Gastroesophageal sphincter (tissue), 4 donors: ENCODE measurements around the gene LYZL2. TPM values are rescaled to one million over a fixed set of nuclear protein-coding genes. Genes with fewer than 3 reads are reported as not detected.
"Not testable (repeated sequence)": the region's sequence is repeated elsewhere in the genome, so short reads cannot be mapped to it uniquely, and the experiment has no call there.

ENCODE experiments used
- ATAC-seq: fragments of 150-250 bp; one replicate; pipeline ENCODE4 v1.9.1; 2016; ENCODE audit warnings: mild to moderate bottlenecking, moderate library complexity
- H3K27ac ChIP-seq, 4 donors: fragments of 200-600 bp; sonication (generic) in 3 of 4; 1 replicate in 3 of 4; 2 replicates in 1 of 4; pipeline ENCODE4 v1.5.1; 2016 to 2019
- H3K27me3 ChIP-seq: fragments of 200-600 bp; sonication (generic); one replicate; pipeline ENCODE4 v1.5.1; 2019
- H3K36me3 ChIP-seq, 2 donors: fragments of 200-600 bp; sonication (generic); one replicate each; pipeline ENCODE4 v1.5.1; 2019; ENCODE audit warnings: control low read depth in 1 of 2
- H3K4me1 ChIP-seq, 3 donors: fragments of 200-600 bp; sonication (generic); 1 replicate in 2 of 3; 2 replicates in 1 of 3; pipeline ENCODE4 v1.5.1; 2016 to 2019; ENCODE audit warnings: control low read depth in 2 of 3
- H3K4me3 ChIP-seq, 2 donors: fragments of 200-600 bp; sonication (generic); one replicate each; pipeline ENCODE4 v1.5.1; 2019; ENCODE audit warnings: mild to moderate bottlenecking in 1 of 2, moderate library complexity in 1 of 2
- H3K9me3 ChIP-seq, 3 donors: fragments of 200-600 bp; sonication (generic); one replicate each; pipeline ENCODE4 v1.5.1; 2017 to 2019; ENCODE audit warnings: control low read depth in 2 of 3
- EP300 ChIP-seq: sonication (generic); formaldehyde crosslinking; IDR thresholded peaks from one replicate; pipeline ENCODE4 v1.6.1; 2017; ENCODE audit warnings: antibody characterized with exemption, mild to moderate bottlenecking
- POLR2A ChIP-seq, 2 donors: fragments of 450-650 bp; IDR thresholded peaks; one replicate each; pipeline ENCODE4 v1.6.1; 2017; ENCODE audit warnings: antibody characterized with exemption in 2 of 2, mild to moderate bottlenecking in 2 of 2, moderate library complexity in 1 of 2
- POLR2AphosphoS5 ChIP-seq: sonication (generic); formaldehyde crosslinking; IDR thresholded peaks from one replicate; pipeline ENCODE4 v1.6.1; 2017; ENCODE audit warnings: antibody characterized with exemption
- WGBS, 2 donors: methylation state at CpG; one replicate each; pipeline ENCODE4 v1.1.5; 2018; ENCODE audit warnings: low coverage in 1 of 2; 5-methylcytosine and 5-hydroxymethylcytosine counted together
- total RNA-seq, 4 donors: library from RNA; depleted of rRNA; stranded (reverse); fragments of >200 nt; gene quantifications; one replicate each; pipeline ENCODE4 v1.1.0, GENCODE V29; 2016
- TF ChIP-seq, protein P1 (sequence below), 4 experiments: fragments of 200-600 bp in 2 of 4; fragments of 450-650 bp in 2 of 4; sonication (generic) in 1 of 4; IDR thresholded peaks; one replicate each; pipeline ENCODE4 v1.5.1; 2017 to 2019; ENCODE audit warnings: antibody characterized with exemption in 4 of 4, mild to moderate bottlenecking in 2 of 4, moderate library complexity in 2 of 4

LYZL2 gene
- total RNA-seq, 4 donors from 2014 or later = not detected

DNA sequence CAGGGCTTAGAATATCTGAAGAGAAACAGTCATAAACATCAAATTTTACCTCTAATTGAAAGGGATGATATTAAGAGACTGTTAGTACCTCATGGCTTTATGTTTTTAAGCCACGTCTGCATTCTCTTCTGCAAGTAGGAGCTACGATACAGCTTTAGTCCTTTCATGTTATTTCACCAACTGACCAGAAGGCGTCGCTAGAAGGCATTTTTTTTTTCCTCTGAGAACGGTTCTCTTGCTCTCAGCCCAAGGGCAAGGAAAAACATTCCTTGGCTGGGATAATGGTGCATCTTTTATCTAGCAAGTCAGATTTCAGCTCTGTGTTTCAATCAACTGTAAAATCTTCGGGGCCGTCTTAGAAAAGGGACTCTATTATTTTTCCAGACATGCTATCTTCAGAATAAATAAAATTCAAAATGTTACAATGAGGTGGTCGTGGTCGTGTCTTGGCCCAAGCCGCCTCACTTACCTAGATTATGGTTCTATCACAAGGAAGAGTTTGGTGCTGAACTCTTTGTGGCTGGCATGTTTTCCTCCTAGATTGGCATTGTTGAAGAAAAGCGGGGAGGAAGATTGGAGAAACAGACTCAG lies 41.6 kb upstream of the LYZL2 start:
- Histone ChIP-seq H3K27me3 (no peaks in the 10 kb centered on the region), H3K4me1 (peaks cover 0 to 4% (median 0%) of the 10 kb centered on the region in 3 donors), H3K27ac (no peak overlapping the region), H3K9me3 (no peaks in the 10 kb centered on the region), H3K36me3 (no peaks in the 10 kb centered on the region), H3K4me3 (peak overlapping the region in 1 of 2 donors; percentile 27)
- ATAC-seq = peak; percentile 64
- 32 to 35% methylated on average over 9 to 11 of the region's 11 CpGs for WGBS, 2 donors
- TF ChIP-seq POLR2A (IDR thresholded peaks at IDR 0.05) = no peak
- no peak for TF ChIP-seq EP300
- TF ChIP-seq, protein P1, sequence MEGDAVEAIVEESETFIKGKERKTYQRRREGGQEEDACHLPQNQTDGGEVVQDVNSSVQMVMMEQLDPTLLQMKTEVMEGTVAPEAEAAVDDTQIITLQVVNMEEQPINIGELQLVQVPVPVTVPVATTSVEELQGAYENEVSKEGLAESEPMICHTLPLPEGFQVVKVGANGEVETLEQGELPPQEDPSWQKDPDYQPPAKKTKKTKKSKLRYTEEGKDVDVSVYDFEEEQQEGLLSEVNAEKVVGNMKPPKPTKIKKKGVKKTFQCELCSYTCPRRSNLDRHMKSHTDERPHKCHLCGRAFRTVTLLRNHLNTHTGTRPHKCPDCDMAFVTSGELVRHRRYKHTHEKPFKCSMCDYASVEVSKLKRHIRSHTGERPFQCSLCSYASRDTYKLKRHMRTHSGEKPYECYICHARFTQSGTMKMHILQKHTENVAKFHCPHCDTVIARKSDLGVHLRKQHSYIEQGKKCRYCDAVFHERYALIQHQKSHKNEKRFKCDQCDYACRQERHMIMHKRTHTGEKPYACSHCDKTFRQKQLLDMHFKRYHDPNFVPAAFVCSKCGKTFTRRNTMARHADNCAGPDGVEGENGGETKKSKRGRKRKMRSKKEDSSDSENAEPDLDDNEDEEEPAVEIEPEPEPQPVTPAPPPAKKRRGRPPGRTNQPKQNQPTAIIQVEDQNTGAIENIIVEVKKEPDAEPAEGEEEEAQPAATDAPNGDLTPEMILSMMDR (IDR thresholded peaks at IDR 0.05) = peak; percentile 72 to 81 (median 75)
- TF ChIP-seq POLR2AphosphoS5 = no peak

- WGBS, 2 donors = no CpG with 5 or more reads among the region's 11 CpGs
- not testable (repeated sequence) for H3K27ac ChIP-seq
Observed at GRCh38 chr10:30667982-30668381, 38.4 kb upstream of the LYZL2 start.

DNA sequence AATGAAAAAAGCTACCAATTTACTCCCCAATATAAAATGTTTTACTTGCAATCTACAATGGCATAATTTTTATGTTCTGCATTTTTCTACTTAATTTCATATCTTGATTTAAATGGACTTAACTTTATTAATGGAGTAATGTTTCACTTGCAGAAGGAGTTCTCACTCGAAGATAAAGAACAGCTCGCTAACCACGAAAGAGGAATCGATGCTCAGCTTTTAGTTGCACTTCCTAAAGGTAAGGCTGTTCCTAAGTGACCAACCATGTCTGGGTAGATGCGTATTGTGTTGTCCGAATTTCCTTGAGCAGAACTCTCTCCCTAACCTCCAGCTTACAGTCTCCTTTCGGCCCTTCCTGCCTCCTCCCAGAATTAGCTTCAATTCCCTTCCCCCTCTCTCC lies 33.9 kb upstream of the LYZL2 start:
- not testable (repeated sequence) for H3K27me3 ChIP-seq, H3K4me1 ChIP-seq, H3K9me3 ChIP-seq, ATAC-seq, H3K4me3 ChIP-seq, H3K27ac ChIP-seq, H3K36me3 ChIP-seq
- WGBS, 2 donors = 81 to 83% methylated on average over 3 to 5 of the region's 7 CpGs

More at GRCh38 chr10:30667982-30668381, 38.4 kb upstream of the LYZL2 start:
- not testable (repeated sequence) for H3K4me3 ChIP-seq, H3K4me1 ChIP-seq, H3K9me3 ChIP-seq, H3K36me3 ChIP-seq, H3K27me3 ChIP-seq, ATAC-seq

DNA sequence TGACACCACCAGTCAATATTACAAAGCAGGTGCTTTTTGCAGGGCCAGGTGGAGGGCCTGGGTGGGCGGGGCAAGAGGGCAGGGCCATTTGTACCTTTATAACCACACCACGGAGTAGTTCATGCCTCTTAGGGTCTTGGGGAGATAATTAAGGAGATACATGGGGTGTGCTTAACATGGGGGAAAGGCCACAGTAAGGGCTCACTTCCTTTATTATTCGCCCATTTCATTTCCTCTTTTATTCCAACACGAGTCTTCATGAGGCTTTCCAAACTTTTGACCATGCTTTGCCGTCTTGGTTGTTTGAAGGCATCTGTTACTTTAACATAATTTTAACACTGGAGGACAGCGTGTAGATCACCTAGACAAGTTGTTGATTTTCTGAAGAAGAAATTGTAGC lies 33.3 kb upstream of the LYZL2 start:
- 74 to 94% methylated on average over 4 to 5 of the region's 6 CpGs for WGBS, 2 donors
- TF ChIP-seq, protein P1 (IDR thresholded peaks at IDR 0.05) = no peak
- TF ChIP-seq POLR2A (IDR thresholded peaks at IDR 0.05) (no peak), EP300 (no peak), POLR2AphosphoS5 (no peak)
- H3K9me3 ChIP-seq = no peaks in the 10 kb centered on the region
- ATAC-seq = no peak
- no peaks in the 10 kb centered on the region for H3K36me3 ChIP-seq
- H3K27me3 ChIP-seq = peaks cover 8% of the 10 kb centered on the region
- H3K27ac ChIP-seq = no peak overlapping the region
- no peak overlapping the region for H3K4me3 ChIP-seq
- peaks cover 0 to 3% (median 0%) of the 10 kb centered on the region in 3 donors for H3K4me1 ChIP-seq

GRCh38 chr10:30660314-30660713 lies 30.8 kb upstream of the LYZL2 start:
- ATAC-seq, H3K9me3 ChIP-seq, H3K4me1 ChIP-seq, H3K27ac ChIP-seq, H3K36me3 ChIP-seq, H3K27me3 ChIP-seq, H3K4me3 ChIP-seq: not testable (repeated sequence)
- 89 to 91% methylated on average over 2 of the region's 3 CpGs for WGBS, 2 donors

DNA sequence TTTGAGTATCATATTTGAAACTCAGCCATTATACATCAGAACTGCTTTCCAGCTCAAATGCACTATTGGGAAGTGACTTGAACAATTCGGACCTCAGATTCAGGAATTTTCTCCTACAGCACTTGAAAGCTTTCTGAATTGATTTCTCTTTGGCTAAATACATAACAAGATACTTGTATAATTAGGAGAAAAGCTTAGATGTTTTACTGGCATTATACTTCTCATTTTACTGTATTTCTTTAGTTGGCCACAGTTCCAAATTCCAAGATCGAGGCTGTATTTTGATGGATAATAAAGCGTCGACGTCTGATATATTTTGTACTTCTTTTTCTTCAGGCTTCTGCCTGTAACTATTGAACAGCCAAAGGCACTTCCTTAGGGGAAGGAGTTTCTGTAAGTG lies 26.7 kb upstream of the LYZL2 start:
- no peaks in the 10 kb centered on the region for H3K9me3 ChIP-seq
- H3K36me3 ChIP-seq = no peaks in the 10 kb centered on the region
- peaks cover 8% of the 10 kb centered on the region for H3K27me3 ChIP-seq
- TF ChIP-seq EP300 (no peak), POLR2A (IDR thresholded peaks at IDR 0.05) (no peak), POLR2AphosphoS5 (no peak)
- TF ChIP-seq, protein P1 (IDR thresholded peaks at IDR 0.05) = no peak
- no peak overlapping the region for H3K4me3 ChIP-seq
- no peak for ATAC-seq
- no peaks in the 10 kb centered on the region for H3K4me1 ChIP-seq
- no peak overlapping the region for H3K27ac ChIP-seq
- WGBS, 2 donors = 28 to 37% methylated on average over 5 of the region's 5 CpGs

- not testable (repeated sequence) for H3K27me3 ChIP-seq, H3K4me1 ChIP-seq, H3K4me3 ChIP-seq, H3K9me3 ChIP-seq, ATAC-seq, H3K27ac ChIP-seq, H3K36me3 ChIP-seq
- WGBS, 2 donors = 27 to 40% methylated on average over 1 to 6 of the region's 8 CpGs
Observed at GRCh38 chr10:30655001-30655400, 25.4 kb upstream of the LYZL2 start.

DNA sequence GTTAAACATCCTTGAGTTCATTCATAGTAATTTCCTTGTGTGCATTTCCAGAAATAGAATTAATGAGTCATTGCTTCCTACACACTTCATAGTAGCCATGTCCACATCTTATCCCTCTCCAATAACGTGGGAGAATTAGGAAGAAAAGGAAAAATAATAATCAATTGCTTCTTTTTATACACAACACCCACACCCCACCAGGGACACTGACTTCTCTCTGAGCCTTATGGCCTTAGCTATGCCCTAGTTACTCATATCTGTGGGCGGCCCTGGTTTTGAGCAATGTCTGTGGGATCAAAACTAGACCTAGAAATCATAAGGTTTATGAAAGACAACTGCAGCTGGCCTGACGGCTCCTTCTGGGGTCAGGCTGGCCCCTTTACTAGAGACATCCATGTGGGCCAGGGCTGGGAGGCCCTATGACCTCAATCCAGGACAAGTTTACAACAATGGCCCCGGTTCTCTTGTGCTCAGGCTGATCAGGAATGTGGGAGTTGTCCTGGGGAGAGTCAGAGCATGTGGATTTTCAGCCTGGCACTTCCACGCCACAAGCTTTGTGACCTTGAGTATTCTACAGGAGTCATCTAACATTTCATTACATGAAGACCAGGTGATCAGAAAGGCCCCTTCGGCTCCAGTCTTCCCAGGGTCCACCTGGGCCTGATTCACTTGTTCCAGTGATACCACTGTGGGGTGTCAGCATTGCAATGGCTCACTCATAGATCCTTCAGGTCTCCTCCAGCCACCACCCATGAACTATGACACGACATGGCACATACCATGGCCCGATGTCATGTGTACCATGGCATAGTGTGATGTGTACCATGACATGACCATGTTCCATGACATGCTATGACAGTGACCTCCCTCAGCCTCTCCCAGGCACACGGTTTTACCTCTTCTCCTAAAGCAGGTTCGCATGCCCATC lies 22.2 kb upstream of the LYZL2 start:
- not testable (repeated sequence) for ATAC-seq

More for the DNA sequence above, 22.2 kb upstream of the LYZL2 start:
- H3K9me3 ChIP-seq, H3K36me3 ChIP-seq, H3K27me3 ChIP-seq, H3K4me1 ChIP-seq, H3K27ac ChIP-seq, H3K4me3 ChIP-seq: not testable (repeated sequence)
- 47 to 81% methylated on average over 3 to 6 of the region's 10 CpGs for WGBS, 2 donors
